ENCODE measurements around the gene TRIM43B. TPM values are rescaled to one million over a fixed set of nuclear protein-coding genes. Genes with fewer than 3 reads are reported as not detected.
A peak's percentile ranks its signal among the peaks of the same experiment; 100 is the strongest.
"Not testable (repeated sequence)": the region's sequence is repeated elsewhere in the genome, so short reads cannot be mapped to it uniquely, and the experiment has no call there.

The TRIM43B gene
- total RNA-seq, 1 experiment from 2014 or later: not detected

- H3K9me3 Mint-ChIP-seq (ENCODE audit: unreplicated experiment); H3K36me3 Mint-ChIP-seq (ENCODE audit: insufficient read depth, unreplicated experiment); H3K27ac Mint-ChIP-seq (ENCODE audit: low read depth, unreplicated experiment); DNase-seq (ENCODE audit: unreplicated experiment); BruUV-seq (replicated peaks); intact Hi-C loops (cut with micrococcal nuclease); POLR2A ChIA-PET; H3K27me3 Mint-ChIP-seq (ENCODE audit: insufficient read depth, unreplicated experiment); H3K4me1 Mint-ChIP-seq (ENCODE audit: insufficient read depth, unreplicated experiment); CTCF ChIA-PET; H3K4me3 Mint-ChIP-seq (ENCODE audit: unreplicated experiment): not testable (repeated sequence)
These were observed 39.2 kb downstream of the TRIM43B start for GRCh38 chr2:95445317-95445716.

GRCh38 chr2:95442474-95443099 lies 42.0 kb downstream of the TRIM43B start:
- H3K4me3 Mint-ChIP-seq (ENCODE audit: unreplicated experiment); H3K4me1 Mint-ChIP-seq (ENCODE audit: insufficient read depth, unreplicated experiment); H3K9me3 Mint-ChIP-seq (ENCODE audit: unreplicated experiment); H3K27me3 Mint-ChIP-seq (ENCODE audit: insufficient read depth, unreplicated experiment); intact Hi-C loops (cut with micrococcal nuclease); H3K27ac Mint-ChIP-seq (ENCODE audit: low read depth, unreplicated experiment); CTCF ChIA-PET; POLR2A ChIA-PET; DNase-seq (ENCODE audit: unreplicated experiment); H3K36me3 Mint-ChIP-seq (ENCODE audit: insufficient read depth, unreplicated experiment): not testable (repeated sequence)
- TSS peak; percentile 75 for BruUV-seq (replicated peaks)

GRCh38 chr2:95435872-95436209 lies 48.7 kb downstream of the TRIM43B start:
- intact Hi-C loops (cut with micrococcal nuclease); CTCF ChIA-PET; H3K27me3 Mint-ChIP-seq (ENCODE audit: insufficient read depth, unreplicated experiment); H3K4me3 Mint-ChIP-seq (ENCODE audit: unreplicated experiment); H3K4me1 Mint-ChIP-seq (ENCODE audit: insufficient read depth, unreplicated experiment); H3K36me3 Mint-ChIP-seq (ENCODE audit: insufficient read depth, unreplicated experiment); POLR2A ChIA-PET; BruUV-seq (replicated peaks); H3K9me3 Mint-ChIP-seq (ENCODE audit: unreplicated experiment); H3K27ac Mint-ChIP-seq (ENCODE audit: low read depth, unreplicated experiment); DNase-seq (ENCODE audit: unreplicated experiment): not testable (repeated sequence)

- CTCF ChIA-PET; H3K9me3 Mint-ChIP-seq (ENCODE audit: unreplicated experiment); DNase-seq (ENCODE audit: unreplicated experiment); H3K27me3 Mint-ChIP-seq (ENCODE audit: insufficient read depth, unreplicated experiment); intact Hi-C loops (cut with micrococcal nuclease); H3K27ac Mint-ChIP-seq (ENCODE audit: low read depth, unreplicated experiment); H3K4me3 Mint-ChIP-seq (ENCODE audit: unreplicated experiment); POLR2A ChIA-PET; H3K36me3 Mint-ChIP-seq (ENCODE audit: insufficient read depth, unreplicated experiment); H3K4me1 Mint-ChIP-seq (ENCODE audit: insufficient read depth, unreplicated experiment); BruUV-seq (replicated peaks): not testable (repeated sequence)
These were observed 49.2 kb downstream of the TRIM43B start for GRCh38 chr2:95435162-95435871.

- H3K9me3 Mint-ChIP-seq (ENCODE audit: unreplicated experiment); H3K4me3 Mint-ChIP-seq (ENCODE audit: unreplicated experiment); BruUV-seq (replicated peaks); H3K27me3 Mint-ChIP-seq (ENCODE audit: insufficient read depth, unreplicated experiment); POLR2A ChIA-PET; H3K4me1 Mint-ChIP-seq (ENCODE audit: insufficient read depth, unreplicated experiment); H3K27ac Mint-ChIP-seq (ENCODE audit: low read depth, unreplicated experiment); CTCF ChIA-PET; H3K36me3 Mint-ChIP-seq (ENCODE audit: insufficient read depth, unreplicated experiment); intact Hi-C loops (cut with micrococcal nuclease): not testable (repeated sequence)
- peak; percentile 17 for DNase-seq (ENCODE audit: unreplicated experiment)
These were observed 50.0 kb downstream of the TRIM43B start for GRCh38 chr2:95434507-95435076.

- H3K27me3 Mint-ChIP-seq (ENCODE audit: insufficient read depth, unreplicated experiment); BruUV-seq (replicated peaks): not testable (repeated sequence)
These were observed 50.6 kb downstream of the TRIM43B start for GRCh38 chr2:95433973-95434372.

GRCh38 chr2:95433373-95433772 lies 51.2 kb downstream of the TRIM43B start:
- BruUV-seq (replicated peaks); CTCF ChIA-PET; H3K36me3 Mint-ChIP-seq (ENCODE audit: insufficient read depth, unreplicated experiment): not testable (repeated sequence)

More at GRCh38 chr2:95433973-95434372, 50.6 kb downstream of the TRIM43B start:
- intact Hi-C loops (cut with micrococcal nuclease); H3K4me3 Mint-ChIP-seq (ENCODE audit: unreplicated experiment); H3K9me3 Mint-ChIP-seq (ENCODE audit: unreplicated experiment); POLR2A ChIA-PET; H3K4me1 Mint-ChIP-seq (ENCODE audit: insufficient read depth, unreplicated experiment); CTCF ChIA-PET; DNase-seq (ENCODE audit: unreplicated experiment); H3K27ac Mint-ChIP-seq (ENCODE audit: low read depth, unreplicated experiment); H3K36me3 Mint-ChIP-seq (ENCODE audit: insufficient read depth, unreplicated experiment): not testable (repeated sequence)

GRCh38 chr2:95429748-95430467 lies 54.6 kb downstream of the TRIM43B start:
- H3K27ac Mint-ChIP-seq (ENCODE audit: low read depth, unreplicated experiment); BruUV-seq (replicated peaks); H3K4me3 Mint-ChIP-seq (ENCODE audit: unreplicated experiment); POLR2A ChIA-PET; H3K36me3 Mint-ChIP-seq (ENCODE audit: insufficient read depth, unreplicated experiment); intact Hi-C loops (cut with micrococcal nuclease); CTCF ChIA-PET; H3K9me3 Mint-ChIP-seq (ENCODE audit: unreplicated experiment); H3K4me1 Mint-ChIP-seq (ENCODE audit: insufficient read depth, unreplicated experiment); DNase-seq (ENCODE audit: unreplicated experiment); H3K27me3 Mint-ChIP-seq (ENCODE audit: insufficient read depth, unreplicated experiment): not testable (repeated sequence)

More at GRCh38 chr2:95433373-95433772, 51.2 kb downstream of the TRIM43B start:
- intact Hi-C loops (cut with micrococcal nuclease); H3K9me3 Mint-ChIP-seq (ENCODE audit: unreplicated experiment); H3K27ac Mint-ChIP-seq (ENCODE audit: low read depth, unreplicated experiment); DNase-seq (ENCODE audit: unreplicated experiment); H3K4me3 Mint-ChIP-seq (ENCODE audit: unreplicated experiment); POLR2A ChIA-PET; H3K27me3 Mint-ChIP-seq (ENCODE audit: insufficient read depth, unreplicated experiment); H3K4me1 Mint-ChIP-seq (ENCODE audit: insufficient read depth, unreplicated experiment): not testable (repeated sequence)

- H3K27ac Mint-ChIP-seq (ENCODE audit: low read depth, unreplicated experiment); DNase-seq (ENCODE audit: unreplicated experiment); BruUV-seq (replicated peaks); POLR2A ChIA-PET; H3K4me1 Mint-ChIP-seq (ENCODE audit: insufficient read depth, unreplicated experiment); H3K4me3 Mint-ChIP-seq (ENCODE audit: unreplicated experiment); H3K36me3 Mint-ChIP-seq (ENCODE audit: insufficient read depth, unreplicated experiment); CTCF ChIA-PET; H3K9me3 Mint-ChIP-seq (ENCODE audit: unreplicated experiment); intact Hi-C loops (cut with micrococcal nuclease): not testable (repeated sequence)
- peaks cover 11% of the 10 kb centered on the region for H3K27me3 Mint-ChIP-seq (ENCODE audit: insufficient read depth, unreplicated experiment)
These were observed 57.2 kb downstream of the TRIM43B start for GRCh38 chr2:95427196-95427867.

All from MCF 10A (cell line).